ENCODE results near the gene COG2. TPM values are rescaled to one million over a fixed set of nuclear protein-coding genes. Genes with fewer than 3 reads are reported as not detected.

Gene COG2
- total RNA-seq, 1 donor from 2014 or later, result 29.7 TPM

GRCh38 chr1:230680300-230681025 lies 38.2 kb downstream of the COG2 start:
- Histone ChIP-seq H3K36me3 (ENCODE audit: control insufficient read depth, insufficient read depth, low read length) (no peaks in the 10 kb centered on the region), H3K27me3 (ENCODE audit: control insufficient read depth, insufficient read depth, low read length) (no peaks in the 10 kb centered on the region), H3K4me3 (ENCODE audit: low read depth, low read length) (no peak overlapping the region)
- DNase-seq (ENCODE audit: low read depth), result no peak
- TF ChIP-seq, protein P1, sequence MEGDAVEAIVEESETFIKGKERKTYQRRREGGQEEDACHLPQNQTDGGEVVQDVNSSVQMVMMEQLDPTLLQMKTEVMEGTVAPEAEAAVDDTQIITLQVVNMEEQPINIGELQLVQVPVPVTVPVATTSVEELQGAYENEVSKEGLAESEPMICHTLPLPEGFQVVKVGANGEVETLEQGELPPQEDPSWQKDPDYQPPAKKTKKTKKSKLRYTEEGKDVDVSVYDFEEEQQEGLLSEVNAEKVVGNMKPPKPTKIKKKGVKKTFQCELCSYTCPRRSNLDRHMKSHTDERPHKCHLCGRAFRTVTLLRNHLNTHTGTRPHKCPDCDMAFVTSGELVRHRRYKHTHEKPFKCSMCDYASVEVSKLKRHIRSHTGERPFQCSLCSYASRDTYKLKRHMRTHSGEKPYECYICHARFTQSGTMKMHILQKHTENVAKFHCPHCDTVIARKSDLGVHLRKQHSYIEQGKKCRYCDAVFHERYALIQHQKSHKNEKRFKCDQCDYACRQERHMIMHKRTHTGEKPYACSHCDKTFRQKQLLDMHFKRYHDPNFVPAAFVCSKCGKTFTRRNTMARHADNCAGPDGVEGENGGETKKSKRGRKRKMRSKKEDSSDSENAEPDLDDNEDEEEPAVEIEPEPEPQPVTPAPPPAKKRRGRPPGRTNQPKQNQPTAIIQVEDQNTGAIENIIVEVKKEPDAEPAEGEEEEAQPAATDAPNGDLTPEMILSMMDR (IDR thresholded peaks at IDR 0.05; ENCODE audit: insufficient read depth, low read length, poor library complexity, severe bottlenecking), result no peak

DNA sequence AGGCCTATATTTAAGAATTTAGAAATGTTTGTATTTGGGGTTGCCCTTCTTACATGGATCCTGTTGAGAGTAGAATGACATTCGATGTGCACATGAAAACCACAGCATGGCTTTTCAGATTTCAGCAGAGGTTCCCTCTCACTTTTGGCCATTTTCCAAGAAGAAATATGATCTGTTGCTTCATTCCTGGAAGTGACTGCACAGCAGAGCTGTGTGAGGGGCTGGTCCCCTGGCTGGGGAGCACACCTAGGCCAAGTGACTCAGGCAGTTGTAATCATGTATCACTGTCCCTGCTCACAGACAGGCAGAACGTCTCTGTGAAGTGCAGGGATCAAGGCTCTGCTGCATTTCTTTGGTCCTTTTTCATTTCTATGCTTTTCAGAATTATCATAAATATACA lies 39.3 kb downstream of the COG2 start:
- Histone ChIP-seq H3K27me3 (ENCODE audit: control insufficient read depth, insufficient read depth, low read length) (no peaks in the 10 kb centered on the region), H3K36me3 (ENCODE audit: control insufficient read depth, insufficient read depth, low read length) (no peaks in the 10 kb centered on the region), H3K4me3 (ENCODE audit: low read depth, low read length) (no peak overlapping the region)
- peak; percentile 72 for DNase-seq (ENCODE audit: low read depth)
- TF ChIP-seq, protein P1 (IDR thresholded peaks at IDR 0.05; ENCODE audit: insufficient read depth, low read length, poor library complexity, severe bottlenecking), result no peak

DNA sequence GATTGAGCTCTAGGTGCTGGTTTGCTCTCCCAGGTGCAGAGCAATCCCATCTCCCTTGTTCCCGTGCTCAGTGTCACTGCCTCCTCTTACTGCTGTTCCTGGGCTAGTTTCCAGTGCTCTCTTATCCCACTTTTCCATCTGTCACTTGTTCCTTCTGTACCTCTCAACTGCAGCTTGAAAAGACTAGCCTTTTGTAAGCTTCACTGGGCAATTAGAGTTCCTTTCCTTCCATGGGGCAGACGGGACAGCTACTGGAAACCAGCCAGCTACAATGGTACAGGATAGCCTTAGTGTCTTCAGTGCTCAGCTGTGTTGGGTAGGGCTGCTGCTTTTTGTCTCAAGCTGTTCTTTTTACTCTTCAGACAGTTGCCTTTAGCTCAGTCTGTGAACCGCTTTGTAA lies 40.0 kb downstream of the COG2 start:
- TF ChIP-seq, protein P1 (IDR thresholded peaks at IDR 0.05; ENCODE audit: insufficient read depth, low read length, poor library complexity, severe bottlenecking), result no peak
- Histone ChIP-seq H3K4me3 (ENCODE audit: low read depth, low read length) (no peak overlapping the region), H3K27me3 (ENCODE audit: control insufficient read depth, insufficient read depth, low read length) (no peaks in the 10 kb centered on the region), H3K36me3 (ENCODE audit: control insufficient read depth, insufficient read depth, low read length) (no peaks in the 10 kb centered on the region)
- no peak for DNase-seq (ENCODE audit: low read depth)

DNA sequence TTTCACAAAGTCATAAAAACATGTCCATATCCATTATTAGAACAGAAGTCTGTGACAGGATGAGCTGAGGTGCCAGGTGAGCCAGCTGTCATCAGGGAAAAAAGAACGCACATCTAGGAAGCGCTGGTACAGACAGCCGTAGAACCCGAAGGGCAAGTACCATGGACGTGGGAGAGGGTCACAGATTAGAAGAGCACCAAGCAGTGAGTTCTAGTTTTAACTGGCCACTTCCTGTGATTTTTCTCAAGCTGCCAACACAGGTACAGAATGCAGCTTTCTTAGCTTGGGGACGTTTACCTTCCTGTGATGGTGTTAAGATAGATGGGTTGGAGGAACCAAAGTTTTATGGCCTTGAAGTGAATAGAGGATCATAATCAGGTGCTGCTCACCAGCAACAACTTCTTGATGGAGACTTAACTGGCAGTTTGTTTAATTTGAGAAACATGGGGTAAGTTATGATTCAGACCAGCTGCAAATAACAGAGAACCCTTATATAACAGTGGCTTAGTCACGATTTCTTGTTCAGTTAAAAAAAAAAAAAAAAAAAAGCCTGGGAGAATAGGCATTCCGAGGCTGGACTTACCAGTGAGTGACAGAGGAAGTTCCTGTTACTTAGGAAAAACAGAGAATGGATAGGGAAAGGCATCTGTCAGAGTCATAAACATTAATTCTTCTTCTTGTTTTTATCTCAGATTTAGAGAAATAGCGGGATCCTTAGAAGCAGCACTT lies 40.8 kb downstream of the COG2 start:
- TF ChIP-seq, protein P1 (IDR thresholded peaks at IDR 0.05; ENCODE audit: insufficient read depth, low read length, poor library complexity, severe bottlenecking), result no peak
- no peaks in the 10 kb centered on the region for H3K36me3 ChIP-seq (ENCODE audit: control insufficient read depth, insufficient read depth, low read length)
- DNase-seq (ENCODE audit: low read depth), result no peak
- H3K27me3 ChIP-seq (ENCODE audit: control insufficient read depth, insufficient read depth, low read length), result no peaks in the 10 kb centered on the region
- H3K4me3 ChIP-seq (ENCODE audit: low read depth, low read length), result no peak overlapping the region

- peak; percentile 14 for DNase-seq (ENCODE audit: low read depth)
- TF ChIP-seq, protein P1 (IDR thresholded peaks at IDR 0.05; ENCODE audit: insufficient read depth, low read length, poor library complexity, severe bottlenecking), result no peak
- no peaks in the 10 kb centered on the region for H3K27me3 ChIP-seq (ENCODE audit: control insufficient read depth, insufficient read depth, low read length)
- H3K36me3 ChIP-seq (ENCODE audit: control insufficient read depth, insufficient read depth, low read length), result no peaks in the 10 kb centered on the region
- no peak overlapping the region for H3K4me3 ChIP-seq (ENCODE audit: low read depth, low read length)
Measured at GRCh38 chr1:230684146-230684545, 41.9 kb downstream of the COG2 start.

Data from kidney epithelial cell (primary cell).